ENCODE measurements around the gene TMPRSS5. TPM values are rescaled to one million over a fixed set of nuclear protein-coding genes. Genes with fewer than 3 reads are reported as not detected.
A peak's percentile ranks its signal among the peaks of the same experiment; 100 is the strongest.

The TMPRSS5 gene
- total and polyA plus RNA-seq, 10 donors, result 0.42 to 1.7 (median 0.71) TPM

DNA sequence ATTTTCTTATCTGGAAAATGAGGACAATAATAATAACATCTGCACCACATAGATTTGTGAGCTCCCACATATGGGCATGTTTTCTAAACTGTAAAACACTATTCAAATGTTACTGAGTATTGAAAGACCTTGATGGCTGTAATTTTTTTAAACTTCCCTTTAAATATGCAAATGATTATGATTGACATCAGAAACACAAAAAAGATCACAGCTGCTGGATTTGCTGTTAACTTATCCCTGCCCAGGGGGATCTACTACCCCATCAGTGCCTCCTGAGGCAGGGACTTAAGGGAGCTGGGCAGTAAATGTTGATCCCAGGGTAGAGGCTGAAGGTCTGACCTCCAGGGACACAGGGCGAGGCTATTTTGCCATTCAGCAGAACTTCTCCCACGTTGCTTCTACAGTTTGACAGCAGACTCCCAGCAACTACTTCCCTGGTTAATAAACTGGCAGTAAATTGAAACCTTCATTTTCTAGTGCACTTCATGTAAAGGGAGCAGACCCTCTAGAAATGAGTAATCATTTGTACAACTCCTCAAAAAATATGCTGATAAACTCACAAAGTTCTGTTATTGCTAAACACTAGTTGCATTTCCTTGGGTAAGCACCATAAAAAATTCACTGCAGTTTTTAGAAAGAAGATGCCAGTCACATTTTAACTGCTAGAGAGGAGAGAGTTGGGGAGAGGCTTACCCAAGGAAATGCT lies 20.3 kb downstream of the TMPRSS5 start:
- H3K9me3 ChIP-seq, result no peaks in the 10 kb centered on the region
- no peaks in the 10 kb centered on the region for H3K4me1 ChIP-seq
- H3K4me3 ChIP-seq, result no peak overlapping the region
- H3K36me3 ChIP-seq, result no peaks in the 10 kb centered on the region
- intact Hi-C loops (cut with DNase I; ENCODE audit: low total_unique reads), result no loop called here
- no peak for DNase-seq
- no peak for TF ChIP-seq POLR2AphosphoS5 (IDR thresholded peaks at IDR 0.05)
- TF ChIP-seq POLR2A (IDR thresholded peaks at IDR 0.05), result no peak
- TF ChIP-seq, protein P1, sequence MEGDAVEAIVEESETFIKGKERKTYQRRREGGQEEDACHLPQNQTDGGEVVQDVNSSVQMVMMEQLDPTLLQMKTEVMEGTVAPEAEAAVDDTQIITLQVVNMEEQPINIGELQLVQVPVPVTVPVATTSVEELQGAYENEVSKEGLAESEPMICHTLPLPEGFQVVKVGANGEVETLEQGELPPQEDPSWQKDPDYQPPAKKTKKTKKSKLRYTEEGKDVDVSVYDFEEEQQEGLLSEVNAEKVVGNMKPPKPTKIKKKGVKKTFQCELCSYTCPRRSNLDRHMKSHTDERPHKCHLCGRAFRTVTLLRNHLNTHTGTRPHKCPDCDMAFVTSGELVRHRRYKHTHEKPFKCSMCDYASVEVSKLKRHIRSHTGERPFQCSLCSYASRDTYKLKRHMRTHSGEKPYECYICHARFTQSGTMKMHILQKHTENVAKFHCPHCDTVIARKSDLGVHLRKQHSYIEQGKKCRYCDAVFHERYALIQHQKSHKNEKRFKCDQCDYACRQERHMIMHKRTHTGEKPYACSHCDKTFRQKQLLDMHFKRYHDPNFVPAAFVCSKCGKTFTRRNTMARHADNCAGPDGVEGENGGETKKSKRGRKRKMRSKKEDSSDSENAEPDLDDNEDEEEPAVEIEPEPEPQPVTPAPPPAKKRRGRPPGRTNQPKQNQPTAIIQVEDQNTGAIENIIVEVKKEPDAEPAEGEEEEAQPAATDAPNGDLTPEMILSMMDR (IDR thresholded peaks at IDR 0.05 in 8 of 11, conservative IDR thresholded peaks at IDR 0.05 in 3 of 11), result no peak
- 39 to 70% (median 47%) methylated on average over 2 of the region's 2 CpGs for WGBS, 5 donors
- no peaks in the 10 kb centered on the region for H3K27me3 ChIP-seq (replicated peaks in 1 of 7)
- H3K27ac ChIP-seq, result no peak overlapping the region

DNA sequence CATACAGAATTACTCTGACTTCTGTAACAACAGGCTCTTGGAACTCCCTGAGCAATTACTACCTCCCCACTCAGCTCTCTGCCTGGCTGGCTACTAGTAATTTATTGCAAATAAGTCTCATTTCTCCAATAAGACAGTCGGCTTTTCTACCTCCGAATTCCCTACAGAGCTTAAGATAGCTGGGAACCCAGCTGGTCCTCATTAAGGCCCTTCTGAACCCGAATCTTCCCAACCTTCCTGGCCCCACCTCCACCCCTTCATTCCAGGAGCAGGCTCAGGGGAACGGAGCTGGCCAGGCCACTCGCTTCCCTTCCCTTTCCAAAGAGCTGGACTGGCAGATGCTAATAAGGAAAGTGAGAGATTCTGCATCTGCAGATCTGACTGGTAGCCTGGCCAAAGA lies 21.6 kb downstream of the TMPRSS5 start:
- 59 to 74% (median 70%) methylated on average over 5 of the region's 5 CpGs for WGBS, 5 donors
- intact Hi-C loops (cut with DNase I; ENCODE audit: low total_unique reads), result no loop called here
- Histone ChIP-seq H3K4me1 (no peaks in the 10 kb centered on the region), H3K9me3 (no peaks in the 10 kb centered on the region), H3K4me3 (no peak overlapping the region), H3K27me3 (replicated peaks in 1 of 7) (no peaks in the 10 kb centered on the region), H3K36me3 (no peaks in the 10 kb centered on the region), H3K27ac (no peak overlapping the region)
- TF ChIP-seq POLR2A (IDR thresholded peaks at IDR 0.05) (no peak), POLR2AphosphoS5 (IDR thresholded peaks at IDR 0.05) (no peak)
- TF ChIP-seq, protein P1 (IDR thresholded peaks at IDR 0.05 in 8 of 11, conservative IDR thresholded peaks at IDR 0.05 in 3 of 11), result no peak
- DNase-seq, result no peak

DNA sequence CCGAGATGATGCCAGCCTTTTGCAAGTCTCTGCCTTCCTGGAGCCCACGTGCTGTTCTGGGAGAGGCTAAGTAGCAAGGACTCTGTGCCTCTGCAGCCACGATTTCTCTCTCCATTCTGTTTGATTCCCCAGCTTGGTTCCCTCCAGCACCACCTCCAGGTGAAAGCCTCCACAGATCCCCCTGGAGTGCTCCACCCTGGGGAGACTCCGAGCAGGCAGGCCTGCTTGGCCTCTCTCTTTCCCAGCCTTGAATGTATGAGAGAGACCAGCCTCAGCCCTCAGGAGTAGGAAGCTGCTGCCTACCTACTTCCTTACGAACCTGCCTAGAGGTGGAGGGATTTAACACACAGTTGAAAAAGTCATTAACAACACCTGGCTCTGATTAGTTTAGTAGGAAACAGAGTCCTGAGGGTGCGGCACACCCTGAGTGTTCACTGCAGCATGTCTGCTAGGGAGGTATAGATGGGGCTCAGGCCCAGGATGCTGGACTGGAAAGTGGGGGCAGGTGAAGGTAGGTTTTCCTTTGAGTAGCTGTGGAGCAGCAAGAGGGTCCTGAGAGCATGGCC lies 22.5 kb downstream of the TMPRSS5 start:
- Histone ChIP-seq H3K27ac (no peak overlapping the region), H3K27me3 (replicated peaks in 1 of 7) (no peaks in the 10 kb centered on the region), H3K4me1 (no peaks in the 10 kb centered on the region), H3K9me3 (no peaks in the 10 kb centered on the region), H3K4me3 (no peak overlapping the region), H3K36me3 (no peaks in the 10 kb centered on the region)
- TF ChIP-seq POLR2A (IDR thresholded peaks at IDR 0.05) (no peak), POLR2AphosphoS5 (IDR thresholded peaks at IDR 0.05) (no peak)
- intact Hi-C loops (cut with DNase I; ENCODE audit: low total_unique reads), result no loop called here
- peak; percentile 45 for DNase-seq
- 77 to 84% (median 80%) methylated on average over 6 of the region's 6 CpGs for WGBS, 5 donors

DNA sequence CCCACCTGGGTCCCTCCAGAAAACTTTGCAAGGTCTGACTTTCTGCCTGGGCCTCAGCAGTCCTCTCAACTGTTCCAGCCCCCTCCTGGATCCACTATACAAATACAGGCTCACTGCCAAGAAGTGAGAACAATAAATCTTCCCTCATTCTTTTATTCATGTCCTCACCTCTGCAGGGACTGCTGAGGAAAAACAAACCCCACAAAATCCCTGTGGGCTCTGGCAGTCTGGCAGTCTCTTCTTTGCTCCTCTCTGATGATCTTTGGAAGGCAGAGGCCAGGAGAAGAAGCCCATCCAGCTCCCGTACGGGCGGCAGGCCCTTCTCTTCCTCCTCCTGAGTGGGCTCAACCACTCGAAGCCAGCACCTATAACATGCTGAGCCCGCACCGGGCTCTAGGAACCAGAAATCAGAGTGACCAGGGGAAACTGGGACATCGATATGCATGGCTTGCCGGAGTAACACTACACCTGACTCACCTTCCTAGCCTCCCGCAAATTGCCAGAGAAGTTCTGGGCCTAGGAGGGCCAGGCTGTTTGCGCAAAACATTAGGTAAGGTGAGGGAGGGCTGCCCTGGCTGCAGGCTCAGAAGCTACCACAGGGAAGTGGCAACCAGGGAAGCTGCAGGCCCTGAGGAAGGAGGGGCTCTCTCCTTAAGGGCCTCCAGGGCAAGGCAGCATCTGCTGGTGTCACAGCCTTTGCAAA lies 24.2 kb downstream of the TMPRSS5 start:
- intact Hi-C loops (cut with DNase I; ENCODE audit: low total_unique reads), result no loop called here
- DNase-seq, result peak; percentile 41
- no peaks in the 10 kb centered on the region for H3K36me3 ChIP-seq
- TF ChIP-seq, protein P1 (IDR thresholded peaks at IDR 0.05 in 8 of 11, conservative IDR thresholded peaks at IDR 0.05 in 3 of 11), result no peak
- TF ChIP-seq POLR2AphosphoS5 (IDR thresholded peaks at IDR 0.05) (no peak), POLR2A (IDR thresholded peaks at IDR 0.05) (no peak)
- no peaks in the 10 kb centered on the region for H3K4me1 ChIP-seq
- WGBS, 5 donors, result 87 to 95% (median 89%) methylated on average over 10 of the region's 10 CpGs
- H3K9me3 ChIP-seq, result no peaks in the 10 kb centered on the region
- no peak overlapping the region for H3K27ac ChIP-seq
- no peak overlapping the region for H3K4me3 ChIP-seq
- H3K27me3 ChIP-seq (replicated peaks in 1 of 7), result no peaks in the 10 kb centered on the region

Measured in spleen (tissue), 11 donors.